ENCODE measurements around the gene PLPP3. TPM values are rescaled to one million over a fixed set of nuclear protein-coding genes. Genes with fewer than 3 reads are reported as not detected.

The PLPP3 gene
- polyA plus RNA-seq, 1 of the 3 experiments (the other 2 are of a cell fraction), result 32.2 TPM

GRCh38 chr1:56453016-56453415 lies 126.3 kb downstream of the PLPP3 start:
- Histone ChIP-seq H3K79me2 (ENCODE audit: insufficient read depth) (no peaks in the 10 kb centered on the region), H3K4me3 (ENCODE audit: low read depth in 2 of 2, low read length in 1 of 2) (no peak overlapping the region), H3K36me3 (replicated peaks in 1 of 2; ENCODE audit: control insufficient read depth in 1 of 2, insufficient read depth in 2 of 2, low read length in 1 of 2) (no peaks in the 10 kb centered on the region), H2AFZ (ENCODE audit: low read depth) (no peak overlapping the region), H4K20me1 (ENCODE audit: insufficient read depth) (no peaks in the 10 kb centered on the region), H3K4me2 (no peak overlapping the region), H3K27me3 (ENCODE audit: insufficient read depth) (no peaks in the 10 kb centered on the region), H3K9me2 (no peaks in the 10 kb centered on the region), H3F3A (replicated peaks; ENCODE audit: insufficient read depth) (peaks cover 7% of the 10 kb centered on the region), H3K9me3 (no peaks in the 10 kb centered on the region), H3K27ac (ENCODE audit: low read depth in 2 of 2, low read length in 1 of 2) (peak overlapping the region in 1 of 2 experiments; percentile 93; a peak in 2 of 4 replicates), H3K4me1 (ENCODE audit: control insufficient read depth in 1 of 2, insufficient read depth in 2 of 2, low read depth in 1 of 2, low read length in 1 of 2) (peaks cover 0 to 31% of the 10 kb centered on the region in 2 experiments; a peak in 2 of 4 replicates), H3K9ac (no peak overlapping the region)
- WGBS (ENCODE audit: low lambda C conversion rate), result 82% methylated on average over 4 of the region's 4 CpGs
- peak; percentile 53 for DNase-seq
- ChIA-PET POLR2A (no interaction called here), CTCF (interaction anchor here (0.7 to 1.9 kb wide), 6 partner anchors 9 to 127 kb away, joined by 3 to 5 read pairs (median 3); partner anchors contain the start of gene PLPP3)
- TF ChIP-seq EP300 (IDR thresholded peaks at IDR 0.05; ENCODE audit: borderline replicate concordance in 1 of 2, low read depth in 1 of 2, low read length in 1 of 2) (no peak), MXI1 (IDR thresholded peaks at IDR 0.05; ENCODE audit: low read depth, low read length) (peak; percentile 80)

GRCh38 chr1:56452027-56453011 lies 127.0 kb downstream of the PLPP3 start:
- Histone ChIP-seq H3K4me1 (ENCODE audit: control insufficient read depth in 1 of 2, insufficient read depth in 2 of 2, low read depth in 1 of 2, low read length in 1 of 2) (peaks cover 0 to 31% of the 10 kb centered on the region in 2 experiments; a peak in 2 of 4 replicates), H3K9ac (no peak overlapping the region), H3K9me2 (no peaks in the 10 kb centered on the region), H3F3A (replicated peaks; ENCODE audit: insufficient read depth) (peaks cover 7% of the 10 kb centered on the region), H3K9me3 (no peaks in the 10 kb centered on the region), H3K36me3 (replicated peaks in 1 of 2; ENCODE audit: control insufficient read depth in 1 of 2, insufficient read depth in 2 of 2, low read length in 1 of 2) (no peaks in the 10 kb centered on the region), H4K20me1 (ENCODE audit: insufficient read depth) (no peaks in the 10 kb centered on the region), H3K4me2 (no peak overlapping the region), H3K27me3 (ENCODE audit: insufficient read depth) (no peaks in the 10 kb centered on the region), H3K4me3 (ENCODE audit: low read depth in 2 of 2, low read length in 1 of 2) (no peak overlapping the region), H2AFZ (ENCODE audit: low read depth) (no peak overlapping the region), H3K79me2 (ENCODE audit: insufficient read depth) (no peaks in the 10 kb centered on the region), H3K27ac (ENCODE audit: low read depth in 2 of 2, low read length in 1 of 2) (peak overlapping the region in 1 of 2 experiments; percentile 93; a peak in 2 of 4 replicates)
- WGBS (ENCODE audit: low lambda C conversion rate), result 71% methylated on average over 3 of the region's 3 CpGs
- ChIA-PET POLR2A (no interaction called here), CTCF (interaction anchor here (0.7 to 1.9 kb wide), 4 partner anchors 9 to 126 kb away, joined by 3 to 5 read pairs (median 4); no protein-coding TSS in a partner anchor)
- DNase-seq, result no peak
- TF ChIP-seq ZBTB33 (IDR thresholded peaks at IDR 0.05; ENCODE audit: borderline replicate concordance, low read depth) (no peak), TAF1 (IDR thresholded peaks at IDR 0.05; ENCODE audit: borderline replicate concordance, low read depth, low read length) (no peak), CHD2 (IDR thresholded peaks at IDR 0.05; ENCODE audit: low read length, partially characterized antibody) (no peak), CTCF (IDR thresholded peaks at IDR 0.05) (no peak), NRF1 (IDR thresholded peaks at IDR 0.05; ENCODE audit: low read depth, low read length) (no peak), EP300 (IDR thresholded peaks at IDR 0.05; ENCODE audit: borderline replicate concordance in 1 of 2, low read depth in 1 of 2, low read length in 1 of 2) (no peak), RCOR1 (IDR thresholded peaks at IDR 0.05; ENCODE audit: low read length) (no peak), SIN3A (IDR thresholded peaks at IDR 0.05; ENCODE audit: borderline replicate concordance, low read depth, low read length) (no peak), POLR2AphosphoS5 (IDR thresholded peaks at IDR 0.05; ENCODE audit: low read depth, low read length) (no peak), GATA2 (CRISPR knock-in tag; IDR thresholded peaks at IDR 0.05) (no peak), USF2 (IDR thresholded peaks at IDR 0.05; ENCODE audit: borderline replicate concordance, low read depth, low read length) (no peak), FOSL2 (IDR thresholded peaks at IDR 0.05; ENCODE audit: borderline replicate concordance, low read depth) (no peak), TCF12 (IDR thresholded peaks at IDR 0.05) (no peak), RFX5 (IDR thresholded peaks at IDR 0.05; ENCODE audit: low read length) (no peak), SMC3 (IDR thresholded peaks at IDR 0.05; ENCODE audit: low read depth, low read length) (no peak), IRF3 (IDR thresholded peaks at IDR 0.05; ENCODE audit: low read depth, low read length) (no peak), GABPA (IDR thresholded peaks at IDR 0.05; ENCODE audit: low read depth) (no peak), RXRA (IDR thresholded peaks at IDR 0.05; ENCODE audit: borderline replicate concordance, low read depth) (no peak), MEF2A (IDR thresholded peaks at IDR 0.05; ENCODE audit: borderline replicate concordance, low read depth) (no peak)

Data from SK-N-SH (cell line).